ENCODE results near the gene RMDN3.

DNA sequence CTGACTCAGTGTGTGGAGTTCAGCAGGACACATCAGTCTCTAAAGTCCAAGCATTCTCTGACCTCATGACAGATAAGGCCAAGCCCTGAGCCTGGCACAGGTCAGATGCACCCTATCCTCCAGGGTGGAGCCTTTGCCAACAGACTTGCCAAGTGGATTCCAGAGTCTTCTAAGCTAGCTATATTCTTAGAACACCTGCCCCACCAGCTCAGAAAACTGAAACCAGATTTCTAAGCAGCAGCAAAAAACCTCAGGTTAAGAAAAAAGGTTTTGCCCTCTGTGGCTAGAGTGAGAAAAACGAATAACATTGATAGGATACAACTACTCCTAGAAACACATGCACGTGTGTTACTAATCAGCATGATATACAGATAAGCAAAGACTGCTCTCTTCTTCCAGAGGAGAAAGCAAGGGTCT, 11.6 kb downstream of the RMDN3 start:
- TF ChIP-seq, protein P1, sequence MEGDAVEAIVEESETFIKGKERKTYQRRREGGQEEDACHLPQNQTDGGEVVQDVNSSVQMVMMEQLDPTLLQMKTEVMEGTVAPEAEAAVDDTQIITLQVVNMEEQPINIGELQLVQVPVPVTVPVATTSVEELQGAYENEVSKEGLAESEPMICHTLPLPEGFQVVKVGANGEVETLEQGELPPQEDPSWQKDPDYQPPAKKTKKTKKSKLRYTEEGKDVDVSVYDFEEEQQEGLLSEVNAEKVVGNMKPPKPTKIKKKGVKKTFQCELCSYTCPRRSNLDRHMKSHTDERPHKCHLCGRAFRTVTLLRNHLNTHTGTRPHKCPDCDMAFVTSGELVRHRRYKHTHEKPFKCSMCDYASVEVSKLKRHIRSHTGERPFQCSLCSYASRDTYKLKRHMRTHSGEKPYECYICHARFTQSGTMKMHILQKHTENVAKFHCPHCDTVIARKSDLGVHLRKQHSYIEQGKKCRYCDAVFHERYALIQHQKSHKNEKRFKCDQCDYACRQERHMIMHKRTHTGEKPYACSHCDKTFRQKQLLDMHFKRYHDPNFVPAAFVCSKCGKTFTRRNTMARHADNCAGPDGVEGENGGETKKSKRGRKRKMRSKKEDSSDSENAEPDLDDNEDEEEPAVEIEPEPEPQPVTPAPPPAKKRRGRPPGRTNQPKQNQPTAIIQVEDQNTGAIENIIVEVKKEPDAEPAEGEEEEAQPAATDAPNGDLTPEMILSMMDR (IDR thresholded peaks at IDR 0.05; ENCODE audit: insufficient read depth, low read length), result no peak
- TF ChIP-seq, protein P2, sequence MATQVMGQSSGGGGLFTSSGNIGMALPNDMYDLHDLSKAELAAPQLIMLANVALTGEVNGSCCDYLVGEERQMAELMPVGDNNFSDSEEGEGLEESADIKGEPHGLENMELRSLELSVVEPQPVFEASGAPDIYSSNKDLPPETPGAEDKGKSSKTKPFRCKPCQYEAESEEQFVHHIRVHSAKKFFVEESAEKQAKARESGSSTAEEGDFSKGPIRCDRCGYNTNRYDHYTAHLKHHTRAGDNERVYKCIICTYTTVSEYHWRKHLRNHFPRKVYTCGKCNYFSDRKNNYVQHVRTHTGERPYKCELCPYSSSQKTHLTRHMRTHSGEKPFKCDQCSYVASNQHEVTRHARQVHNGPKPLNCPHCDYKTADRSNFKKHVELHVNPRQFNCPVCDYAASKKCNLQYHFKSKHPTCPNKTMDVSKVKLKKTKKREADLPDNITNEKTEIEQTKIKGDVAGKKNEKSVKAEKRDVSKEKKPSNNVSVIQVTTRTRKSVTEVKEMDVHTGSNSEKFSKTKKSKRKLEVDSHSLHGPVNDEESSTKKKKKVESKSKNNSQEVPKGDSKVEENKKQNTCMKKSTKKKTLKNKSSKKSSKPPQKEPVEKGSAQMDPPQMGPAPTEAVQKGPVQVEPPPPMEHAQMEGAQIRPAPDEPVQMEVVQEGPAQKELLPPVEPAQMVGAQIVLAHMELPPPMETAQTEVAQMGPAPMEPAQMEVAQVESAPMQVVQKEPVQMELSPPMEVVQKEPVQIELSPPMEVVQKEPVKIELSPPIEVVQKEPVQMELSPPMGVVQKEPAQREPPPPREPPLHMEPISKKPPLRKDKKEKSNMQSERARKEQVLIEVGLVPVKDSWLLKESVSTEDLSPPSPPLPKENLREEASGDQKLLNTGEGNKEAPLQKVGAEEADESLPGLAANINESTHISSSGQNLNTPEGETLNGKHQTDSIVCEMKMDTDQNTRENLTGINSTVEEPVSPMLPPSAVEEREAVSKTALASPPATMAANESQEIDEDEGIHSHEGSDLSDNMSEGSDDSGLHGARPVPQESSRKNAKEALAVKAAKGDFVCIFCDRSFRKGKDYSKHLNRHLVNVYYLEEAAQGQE (IDR thresholded peaks at IDR 0.05; ENCODE audit: insufficient replicate concordance, low read depth), result no peak
- no peak for TF ChIP-seq POLR2AphosphoS5 (IDR thresholded peaks at IDR 0.05; ENCODE audit: low read depth)
